Stimulated activated CD8-positive, alpha-beta memory T cell treated with anti-CD3 and anti-CD28 coated beads, Interleukin-15, amount 100 ng/mL, for 48 hours (primary cell): ENCODE measurements around the gene MAP2K1.
"Not testable (repeated sequence)": the region's sequence is repeated elsewhere in the genome, so short reads cannot be mapped to it uniquely, and the experiment has no call there.

ENCODE experiments used
- DNase-seq, 2 donors: peaks; one replicate each; pipeline ENCODE4 v3.0.0-alpha.2; 2020; ENCODE audit warnings: low read depth in 2 of 2

Gene MAP2K1

GRCh38 chr15:66476535-66476934, 89.8 kb downstream of the MAP2K1 start:
- DNase-seq = no peak

GRCh38 chr15:66477011-66477410, 90.3 kb downstream of the MAP2K1 start:
- no peak for DNase-seq

- DNase-seq = no peak
Observed at GRCh38 chr15:66480267-66480666, 93.6 kb downstream of the MAP2K1 start.

- no peak for DNase-seq
Observed at GRCh38 chr15:66481107-66481856, 94.6 kb downstream of the MAP2K1 start.

DNA sequence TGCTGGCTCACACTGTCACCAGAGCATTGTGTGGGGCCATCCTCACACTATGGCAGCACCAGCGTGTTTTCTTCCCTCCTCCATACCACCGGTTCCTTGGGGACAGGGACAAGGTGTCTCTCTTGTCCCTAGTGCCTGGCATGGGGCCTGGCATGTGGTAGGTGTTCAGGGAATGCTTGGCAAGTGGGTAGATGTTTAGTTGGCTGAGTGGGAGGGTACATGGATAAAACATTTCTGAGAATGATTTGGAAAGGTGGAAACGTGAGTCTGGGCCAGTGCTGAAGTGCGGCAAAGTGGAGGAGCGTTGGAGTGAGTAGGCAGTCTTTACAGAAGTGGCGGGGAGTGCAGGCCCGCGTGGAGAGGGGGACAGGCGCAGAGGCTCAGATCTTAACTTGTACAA, 95.8 kb downstream of the MAP2K1 start:
- DNase-seq = no peak

GRCh38 chr15:66483131-66483566, 96.4 kb downstream of the MAP2K1 start:
- DNase-seq = no peak

- DNase-seq = no peak
Observed at GRCh38 chr15:66484539-66485112, 97.9 kb downstream of the MAP2K1 start.

DNA sequence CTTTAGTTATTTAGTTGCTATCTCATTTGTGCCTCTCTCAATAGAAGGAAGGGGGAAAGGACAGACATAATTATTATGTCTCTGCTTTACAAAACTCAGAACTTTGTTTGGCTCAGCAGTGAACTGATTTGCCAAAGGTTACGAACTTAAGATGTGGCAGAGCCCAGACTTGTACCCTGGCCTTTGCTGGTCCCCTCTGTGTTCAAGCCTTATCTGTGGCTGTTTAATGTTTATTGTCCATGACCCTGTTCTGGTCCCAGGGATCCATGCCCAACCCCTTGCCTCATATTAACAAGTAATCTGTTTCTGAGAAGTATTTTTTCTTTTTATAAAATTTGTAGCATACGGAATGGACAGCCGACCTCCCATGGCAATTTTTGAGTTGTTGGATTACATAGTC, 100.2 kb downstream of the MAP2K1 start:
- no peak for DNase-seq

DNA sequence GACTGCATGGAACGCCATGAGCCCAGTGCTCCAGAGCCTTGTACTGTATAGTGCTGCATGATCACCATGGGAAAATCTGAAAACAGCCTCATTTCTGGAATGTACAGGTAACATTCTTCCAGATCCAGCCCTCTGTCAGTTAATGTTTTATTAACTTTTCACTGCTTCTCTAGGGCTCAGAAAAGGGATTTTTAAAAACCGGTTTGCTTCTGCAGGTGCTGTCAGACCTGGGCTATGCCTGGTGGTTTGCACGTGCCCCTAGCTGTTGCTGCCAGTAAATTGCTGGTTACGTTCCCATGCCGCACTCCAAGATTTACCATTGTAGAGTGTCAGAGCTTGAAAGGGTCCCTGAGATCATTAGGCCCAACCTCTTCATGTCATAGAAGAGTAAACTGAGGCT, 101.8 kb downstream of the MAP2K1 start:
- DNase-seq = no peak

DNA sequence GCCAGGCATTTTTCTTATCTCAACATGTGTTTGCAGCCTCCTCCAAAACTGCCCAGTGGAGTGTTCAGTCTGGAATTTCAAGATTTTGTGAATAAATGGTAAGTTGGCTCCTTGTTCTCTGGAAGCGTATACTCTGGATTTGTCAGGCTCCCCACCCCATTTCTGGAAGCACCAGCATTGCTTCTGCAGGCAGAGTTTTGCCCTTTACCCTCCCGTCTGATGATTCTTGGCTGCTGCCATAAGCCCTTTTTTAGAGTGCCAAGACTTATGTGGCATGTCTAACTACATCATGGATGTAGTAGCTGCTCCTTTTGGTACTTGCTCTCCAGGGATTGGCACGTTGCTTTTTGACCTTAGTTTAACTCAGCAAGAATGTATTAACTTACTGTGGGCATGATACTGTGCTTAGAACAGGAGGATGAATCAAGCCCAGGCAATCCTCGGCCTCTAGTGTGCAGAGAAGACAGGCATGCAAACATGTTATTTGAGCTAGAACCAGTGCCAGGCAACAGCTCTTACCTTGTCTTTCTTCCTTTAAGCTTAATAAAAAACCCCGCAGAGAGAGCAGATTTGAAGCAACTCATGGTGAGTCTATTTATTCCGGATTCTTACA, 102.6 kb downstream of the MAP2K1 start:
- no peak for DNase-seq

GRCh38 chr15:66491846-66492245, 105.1 kb downstream of the MAP2K1 start:
- no peak for DNase-seq

GRCh38 chr15:66494262-66494661, 107.5 kb downstream of the MAP2K1 start:
- no peak for DNase-seq

DNA sequence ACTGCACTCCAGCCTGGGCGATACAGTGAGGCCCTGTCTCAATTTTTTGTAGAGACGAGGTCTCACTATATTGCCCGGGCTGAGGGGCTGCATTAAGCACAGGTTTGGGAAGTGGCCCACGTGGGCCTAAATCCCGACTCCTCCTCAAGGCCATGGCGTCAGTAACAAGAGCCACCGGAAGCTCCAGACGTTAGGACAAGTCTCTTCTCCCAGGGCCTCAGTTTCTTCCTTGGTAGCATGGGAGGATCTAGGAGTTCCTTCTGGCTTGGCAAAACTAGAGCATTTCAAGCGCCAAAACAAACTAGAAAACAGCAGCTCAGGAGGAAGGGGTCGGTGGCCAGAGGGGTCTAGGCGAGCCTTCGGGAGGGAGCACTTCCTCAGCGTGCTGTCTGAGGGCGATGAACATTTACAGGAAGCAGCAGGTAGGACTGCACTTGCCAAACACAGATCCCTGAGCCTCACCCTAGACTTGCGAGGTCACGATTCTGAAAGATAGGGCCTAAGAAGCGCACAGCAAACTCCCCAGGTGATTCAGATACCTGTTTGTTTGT, 110.3 kb downstream of the MAP2K1 start:
- no peak for DNase-seq

DNA sequence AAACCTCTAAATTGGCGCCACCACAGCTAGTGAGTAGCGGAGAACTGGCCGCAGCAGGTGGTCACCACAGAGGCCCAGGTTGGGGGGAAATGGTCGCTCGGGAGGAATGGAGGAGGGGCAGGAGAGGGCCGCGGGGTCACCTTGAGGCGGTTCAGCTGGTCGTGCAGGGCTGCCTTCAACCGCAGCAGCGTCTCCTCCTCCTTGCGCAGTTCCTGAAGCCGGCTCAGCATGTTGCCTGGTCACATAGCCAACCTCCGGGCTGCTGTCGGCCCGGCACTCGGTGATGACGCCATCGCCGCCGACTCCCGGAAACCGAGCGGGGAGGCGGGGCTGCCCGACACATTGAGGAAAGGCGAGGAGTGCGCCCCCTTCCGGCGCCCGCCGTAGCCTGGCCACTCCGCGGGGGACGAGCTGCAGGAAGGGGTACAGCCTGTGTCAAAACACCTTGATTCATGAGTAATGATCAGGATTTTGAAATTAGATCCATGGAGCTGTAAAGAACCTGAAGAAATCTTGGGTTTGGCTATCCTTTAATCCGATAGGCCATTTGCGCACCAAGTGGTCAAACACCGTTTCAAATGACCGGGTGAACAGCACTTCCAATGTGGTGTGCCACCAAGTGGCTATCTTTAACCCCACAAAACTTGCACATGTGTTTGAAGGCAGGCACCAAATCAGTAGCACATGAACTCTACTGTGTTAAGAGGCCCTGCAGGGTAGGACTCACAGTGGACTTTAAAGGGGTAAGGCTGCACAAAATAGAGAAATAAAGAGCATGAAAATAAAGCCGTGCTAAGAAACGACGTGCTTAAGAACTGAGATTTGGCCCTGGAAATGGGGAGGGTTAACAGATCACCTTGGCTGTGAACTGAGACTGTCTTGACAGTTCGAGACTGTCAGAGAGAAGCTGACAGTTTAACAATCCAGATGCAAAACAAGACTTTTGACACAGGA, 111.1 kb downstream of the MAP2K1 start, which contains the start of gene SNAPC5:
Gene SNAPC5 (minus strand): TSS at position 261 of the 954 bp plus-strand sequence. CDS start 31 bp downstream, at position 230.
- DNase-seq = peak; percentile 96 to 97

DNA sequence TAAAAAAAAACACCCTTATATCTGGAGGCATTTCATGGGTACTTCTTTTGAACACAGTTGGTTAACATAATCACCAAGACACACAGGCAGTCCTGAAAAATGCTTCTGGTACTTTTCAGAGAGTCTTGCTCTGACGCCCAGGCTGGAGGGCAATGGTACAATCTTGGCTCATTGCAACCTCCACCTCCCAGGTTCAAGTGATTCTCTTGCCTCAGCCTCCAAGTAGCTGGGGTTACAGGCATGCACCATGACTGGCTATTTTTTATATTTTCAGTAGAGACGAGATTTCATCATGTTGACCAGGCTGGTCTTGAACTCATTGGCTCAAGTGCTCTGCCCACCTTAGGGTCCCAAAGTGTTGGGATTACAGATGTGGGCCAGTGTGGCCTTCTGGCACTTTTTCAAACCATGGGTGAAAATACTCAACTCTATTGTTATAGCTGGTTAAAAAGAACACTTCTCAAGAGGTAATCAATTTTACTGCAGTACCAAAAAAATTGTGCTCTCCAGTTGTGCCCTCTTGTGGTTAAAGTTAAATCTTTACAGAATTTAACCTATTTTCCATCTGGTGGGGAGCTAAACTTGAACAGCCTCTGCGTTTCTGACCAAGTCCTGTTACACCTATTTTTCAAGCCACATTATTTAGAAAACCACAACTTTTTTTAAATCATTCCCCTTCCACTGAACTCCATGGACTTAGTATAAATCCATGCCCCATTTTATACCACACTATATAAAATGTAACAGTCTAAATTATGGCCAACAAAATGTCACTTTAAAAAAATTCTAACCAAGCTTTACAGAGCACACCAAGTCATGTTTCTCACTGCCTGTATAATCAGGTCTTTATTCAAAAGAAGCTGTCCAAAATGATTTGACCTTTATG, 112.0 kb downstream of the MAP2K1 start:
- DNase-seq = no peak

- not testable (repeated sequence) for DNase-seq
Observed at GRCh38 chr15:66500346-66500745, 113.6 kb downstream of the MAP2K1 start.

DNA sequence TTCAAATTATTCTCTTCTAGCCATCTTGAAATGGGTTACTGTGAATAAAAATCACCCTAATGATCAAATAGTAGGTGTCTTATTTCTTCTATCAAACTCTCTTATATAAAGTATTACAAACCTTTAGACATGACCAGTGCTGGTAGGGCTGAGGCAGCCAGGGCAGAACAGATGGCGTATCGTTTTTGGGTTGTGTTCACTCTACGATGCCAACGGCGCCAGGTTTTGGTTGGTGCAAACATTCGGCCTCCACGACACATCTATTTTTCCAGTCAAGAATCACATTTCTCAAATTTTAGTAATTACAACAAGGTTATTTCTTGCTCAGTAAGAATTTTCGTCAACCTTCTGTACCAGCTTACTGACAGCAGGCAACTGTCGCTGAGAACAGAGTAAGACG, 115.8 kb downstream of the MAP2K1 start:
- no peak for DNase-seq

DNA sequence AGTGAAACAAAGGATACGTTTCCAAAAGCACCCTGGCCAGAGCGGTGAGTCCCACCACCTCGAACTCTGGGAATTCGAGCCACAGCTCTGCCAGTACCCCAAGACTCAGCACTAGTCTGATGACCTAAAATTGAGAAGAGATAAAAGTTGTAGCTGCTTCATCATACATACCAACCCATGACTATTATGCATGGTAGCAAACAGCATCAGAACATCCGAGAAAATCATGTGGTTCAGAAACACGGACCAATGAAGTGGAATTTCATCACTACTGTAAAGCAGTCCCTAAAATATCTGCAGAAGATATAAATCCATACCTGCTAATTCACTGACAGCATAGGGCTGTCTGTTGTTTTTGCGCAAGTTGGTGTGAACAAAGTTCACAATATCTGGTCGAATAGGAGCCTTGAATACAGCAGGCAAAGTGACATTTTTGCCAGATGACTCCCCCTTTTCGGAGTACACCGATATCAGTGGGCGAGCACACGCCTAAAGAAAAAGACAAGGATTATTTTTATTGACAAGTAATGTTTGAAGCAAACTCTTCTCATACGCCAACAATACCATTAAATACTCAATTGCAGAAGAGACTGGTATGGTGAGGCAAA, 116.4 kb downstream of the MAP2K1 start:
- not testable (repeated sequence) for DNase-seq

GRCh38 chr15:66503780-66504562, 117.3 kb downstream of the MAP2K1 start:
- no peak for DNase-seq
